Measurements from ENCODE around the gene MVK.

Gene MVK

DNA sequence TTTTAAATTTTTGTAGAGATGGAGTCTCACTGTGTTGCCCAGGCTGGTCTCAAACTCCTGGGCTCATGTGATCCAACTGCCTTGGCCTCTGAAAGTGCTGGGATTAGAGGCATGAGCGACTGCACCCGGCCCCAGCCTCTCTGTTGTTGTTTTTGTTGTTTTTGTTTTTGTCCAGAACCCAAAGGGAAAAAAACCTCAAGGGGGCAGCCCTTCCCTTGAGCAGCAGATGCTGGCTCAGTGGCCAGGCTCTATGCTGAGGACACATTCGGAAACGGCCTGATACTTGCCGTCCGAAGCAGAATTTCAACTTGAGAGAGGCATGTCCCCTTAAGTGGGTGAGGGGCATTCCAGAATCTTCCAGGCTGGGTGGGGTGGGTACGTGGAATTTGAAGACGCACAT is 6.7 kb downstream of the MVK start:
- no peak for TF ChIP-seq CTCF (IDR thresholded peaks at IDR 0.05; ENCODE audit: insufficient read depth, low read depth, low read length, missing control alignments)
- H3K4me3 ChIP-seq (ENCODE audit: low read depth, low read length), result no peak overlapping the region
- no peak for DNase-seq (ENCODE audit: low read depth)

GRCh38 chr12:109580684-109581333 is 7.2 kb downstream of the MVK start:
- DNase-seq (ENCODE audit: low read depth), result no peak
- no peak overlapping the region for H3K4me3 ChIP-seq (ENCODE audit: low read depth, low read length)
- no peak for TF ChIP-seq CTCF (IDR thresholded peaks at IDR 0.05; ENCODE audit: insufficient read depth, low read depth, low read length, missing control alignments)

GRCh38 chr12:109581334-109581691 is 7.7 kb downstream of the MVK start:
- TF ChIP-seq CTCF (IDR thresholded peaks at IDR 0.05; ENCODE audit: insufficient read depth, low read depth, low read length, missing control alignments), result no peak

GRCh38 chr12:109581856-109582255 is 8.3 kb downstream of the MVK start:
- DNase-seq (ENCODE audit: low read depth), result no peak
- TF ChIP-seq CTCF (IDR thresholded peaks at IDR 0.05; ENCODE audit: insufficient read depth, low read depth, low read length, missing control alignments), result no peak
- H3K4me3 ChIP-seq (ENCODE audit: low read depth, low read length), result no peak overlapping the region

More at GRCh38 chr12:109581334-109581691, 7.7 kb downstream of the MVK start:
- no peak for DNase-seq (ENCODE audit: low read depth)
- H3K4me3 ChIP-seq (ENCODE audit: low read depth, low read length), result no peak overlapping the region

DNA sequence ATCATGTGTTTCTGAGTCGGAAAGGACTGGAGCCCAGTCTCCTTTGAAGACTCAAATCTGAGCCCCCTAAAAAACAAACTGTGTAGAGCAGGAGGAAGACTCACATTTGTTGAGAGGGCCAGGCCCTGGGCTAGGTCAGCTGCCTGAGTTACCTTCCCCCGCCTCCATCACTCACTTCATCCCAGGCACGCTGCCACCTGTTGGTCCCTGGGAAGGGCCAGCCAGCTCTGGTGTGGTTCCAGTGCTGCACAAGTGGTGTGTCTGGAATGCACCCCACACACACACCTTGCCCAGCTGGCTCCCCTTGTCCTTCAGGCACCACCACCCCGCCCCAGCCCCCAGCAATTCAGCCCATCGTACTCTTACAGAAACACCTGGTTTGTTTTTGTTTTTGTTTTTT is 9.0 kb downstream of the MVK start:
- DNase-seq (ENCODE audit: low read depth), result no peak
- no peak overlapping the region for H3K4me3 ChIP-seq (ENCODE audit: low read depth, low read length)
- no peak for TF ChIP-seq CTCF (IDR thresholded peaks at IDR 0.05; ENCODE audit: insufficient read depth, low read depth, low read length, missing control alignments)

DNA sequence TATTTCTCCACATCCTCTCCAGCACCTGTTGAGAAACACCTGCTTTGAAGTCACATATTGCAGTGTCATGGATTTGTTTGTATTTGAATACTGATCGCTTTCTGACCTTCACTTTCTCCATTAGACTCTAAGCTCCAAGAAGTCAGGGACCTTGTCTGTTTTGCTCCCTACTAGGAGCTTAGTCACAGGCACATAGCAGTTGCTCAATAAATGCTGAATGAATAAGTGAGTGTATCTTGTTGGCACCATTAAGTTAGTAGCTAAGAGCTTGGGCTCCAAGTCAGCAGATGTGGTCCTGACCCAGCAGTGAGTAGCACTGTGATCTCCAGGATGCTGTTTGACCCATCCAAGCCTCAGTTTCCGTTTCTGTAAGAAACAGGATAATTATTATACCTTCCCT is 10.1 kb downstream of the MVK start:
- TF ChIP-seq CTCF (IDR thresholded peaks at IDR 0.05; ENCODE audit: insufficient read depth, low read depth, low read length, missing control alignments), result no peak

More for the DNA sequence above, 10.1 kb downstream of the MVK start:
- DNase-seq (ENCODE audit: low read depth), result no peak
- no peak overlapping the region for H3K4me3 ChIP-seq (ENCODE audit: low read depth, low read length)

Measured in GM12865 (cell line).